ENCODE results near the gene VWA2. TPM values are rescaled to one million over a fixed set of nuclear protein-coding genes. Genes with fewer than 3 reads are reported as not detected.

VWA2 gene
- polyA plus RNA-seq, 1 donor (not counting 4 experiments of a cell fraction or from before 2014, with no cell fraction given): 0.41 TPM

- peak; percentile 95 for DNase-seq (ENCODE audit: low read depth, low spot score)
- dilution Hi-C loops (cut with MboI; ENCODE audit: extremely low pct_ligation_motif_present, low sequenced_read_pairs): no loop called here
- H4K20me1 ChIP-seq (ENCODE audit: control insufficient read depth, extremely low read depth, insufficient read depth, low read length): no peaks in the 10 kb centered on the region
- H3K9me3 ChIP-seq (ENCODE audit: control insufficient read depth, low read depth, low read length): no peaks in the 10 kb centered on the region
- H2AFZ ChIP-seq (ENCODE audit: control insufficient read depth, low read length): no peak overlapping the region
- H3K36me3 ChIP-seq (ENCODE audit: control insufficient read depth in 2 of 2, extremely low read depth in 1 of 2, insufficient read depth in 2 of 2, low read length in 2 of 2): peaks cover 11 to 23% of the 10 kb centered on the region in 2 experiments
- no peak overlapping the region for H3K4me3 ChIP-seq (ENCODE audit: control insufficient read depth in 2 of 3, extremely low read depth in 1 of 3, insufficient read depth in 2 of 3, low read depth in 1 of 3, low read length in 3 of 3)
- H3K79me2 ChIP-seq (ENCODE audit: control insufficient read depth, insufficient read depth, low read length): no peaks in the 10 kb centered on the region
- H3K9ac ChIP-seq (ENCODE audit: control insufficient read depth, extremely low read depth, insufficient read depth, low read length): peak overlapping the region; percentile 29
- peak overlapping the region; percentile 70 for H3K27ac ChIP-seq (ENCODE audit: control insufficient read depth, insufficient read depth, low read length)
- H3K4me2 ChIP-seq (ENCODE audit: control insufficient read depth, extremely low read depth, insufficient read depth, low read depth, low read length): peak overlapping the region; percentile 49
- peaks cover 29% of the 10 kb centered on the region for H3K4me1 ChIP-seq (ENCODE audit: control insufficient read depth, extremely low read depth, insufficient read depth, low read length)
- no peaks in the 10 kb centered on the region for H3K9me1 ChIP-seq (ENCODE audit: control insufficient read depth, extremely low read depth, insufficient read depth, low read length)
- TF ChIP-seq EZH2 (IDR thresholded peaks at IDR 0.05; ENCODE audit: low read length) (no peak), CTCF (optimal IDR thresholded peaks at IDR 0.05 in 1 of 3, IDR thresholded peaks at IDR 0.05 in 1 of 3, conservative IDR thresholded peaks at IDR 0.05 in 1 of 3; ENCODE audit: extremely low read depth in 1 of 3, insufficient read depth in 2 of 3, low read length in 3 of 3) (no peak)
- peak; percentile 95 for FAIRE-seq
- no peaks in the 10 kb centered on the region for H3K27me3 ChIP-seq (ENCODE audit: control insufficient read depth, extremely low read depth, insufficient read depth, low read length)
These were observed 67.3 kb downstream of the VWA2 start for GRCh38 chr10:114306116-114306973.

- H3K9me1 ChIP-seq (ENCODE audit: control insufficient read depth, extremely low read depth, insufficient read depth, low read length): no peaks in the 10 kb centered on the region
- no peak overlapping the region for H3K4me3 ChIP-seq (ENCODE audit: control insufficient read depth in 2 of 3, extremely low read depth in 1 of 3, insufficient read depth in 2 of 3, low read depth in 1 of 3, low read length in 3 of 3)
- H3K79me2 ChIP-seq (ENCODE audit: control insufficient read depth, insufficient read depth, low read length): no peaks in the 10 kb centered on the region
- no peak overlapping the region for H3K27ac ChIP-seq (ENCODE audit: control insufficient read depth, insufficient read depth, low read length)
- H3K36me3 ChIP-seq (ENCODE audit: control insufficient read depth in 2 of 2, extremely low read depth in 1 of 2, insufficient read depth in 2 of 2, low read length in 2 of 2): peaks cover 11 to 29% of the 10 kb centered on the region in 2 experiments
- no peaks in the 10 kb centered on the region for H4K20me1 ChIP-seq (ENCODE audit: control insufficient read depth, extremely low read depth, insufficient read depth, low read length)
- dilution Hi-C loops (cut with MboI; ENCODE audit: extremely low pct_ligation_motif_present, low sequenced_read_pairs): no loop called here
- H3K4me2 ChIP-seq (ENCODE audit: control insufficient read depth, extremely low read depth, insufficient read depth, low read depth, low read length): no peak overlapping the region
- H3K9me3 ChIP-seq (ENCODE audit: control insufficient read depth, low read depth, low read length): no peaks in the 10 kb centered on the region
- DNase-seq (ENCODE audit: low read depth, low spot score): no peak
- H3K4me1 ChIP-seq (ENCODE audit: control insufficient read depth, extremely low read depth, insufficient read depth, low read length): peaks cover 18% of the 10 kb centered on the region
- H3K27me3 ChIP-seq (ENCODE audit: control insufficient read depth, extremely low read depth, insufficient read depth, low read length): no peaks in the 10 kb centered on the region
- no peak overlapping the region for H3K9ac ChIP-seq (ENCODE audit: control insufficient read depth, extremely low read depth, insufficient read depth, low read length)
- TF ChIP-seq CTCF (optimal IDR thresholded peaks at IDR 0.05 in 1 of 3, IDR thresholded peaks at IDR 0.05 in 1 of 3, conservative IDR thresholded peaks at IDR 0.05 in 1 of 3; ENCODE audit: extremely low read depth in 1 of 3, insufficient read depth in 2 of 3, low read length in 3 of 3): no peak
- no peak for TF ChIP-seq EZH2 (IDR thresholded peaks at IDR 0.05; ENCODE audit: low read length)
- FAIRE-seq: no peak
- no peak overlapping the region for H2AFZ ChIP-seq (ENCODE audit: control insufficient read depth, low read length)
These were observed 68.7 kb downstream of the VWA2 start for GRCh38 chr10:114307731-114308130.

Data from keratinocyte (primary cell).